ENCODE data around the gene SLC9A1. TPM values are rescaled to one million over a fixed set of nuclear protein-coding genes. Genes with fewer than 3 reads are reported as not detected.

SLC9A1 gene
- total RNA-seq, 1 experiment from 2014 or later: 25.2 TPM

DNA sequence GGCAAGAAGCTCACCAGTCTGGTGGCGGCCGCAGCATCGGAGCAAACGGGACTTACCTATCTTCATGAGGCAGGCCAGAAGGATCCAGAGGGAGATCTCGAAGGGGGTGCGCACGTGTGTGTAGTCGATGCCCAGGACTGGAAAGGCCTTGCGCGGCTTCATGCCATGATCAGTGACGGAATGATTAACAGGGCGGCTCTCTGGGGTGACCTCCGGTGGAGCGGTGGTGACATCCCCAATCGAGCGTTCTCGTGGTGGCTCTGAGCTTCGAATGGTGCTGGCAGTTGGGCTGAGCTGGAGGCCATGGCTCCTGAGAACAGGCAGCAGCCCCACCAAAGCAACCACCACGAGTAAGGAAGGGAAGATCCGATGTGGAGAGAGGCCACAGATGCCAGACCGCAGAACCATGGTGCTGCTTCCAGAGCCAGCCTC lies 982 bp downstream of the SLC9A1 start:
- no peak overlapping the region for H3K27ac ChIP-seq (ENCODE audit: low read length)
- H3K9ac ChIP-seq (ENCODE audit: low read length): peak overlapping the region; percentile 85
- TF ChIP-seq EZH2phosphoT487 (IDR thresholded peaks at IDR 0.05; ENCODE audit: borderline replicate concordance, low read length) (no peak), EZH2 (IDR thresholded peaks at IDR 0.05; ENCODE audit: low read length, unreplicated experiment) (no peak)
- TF ChIP-seq, protein P1, sequence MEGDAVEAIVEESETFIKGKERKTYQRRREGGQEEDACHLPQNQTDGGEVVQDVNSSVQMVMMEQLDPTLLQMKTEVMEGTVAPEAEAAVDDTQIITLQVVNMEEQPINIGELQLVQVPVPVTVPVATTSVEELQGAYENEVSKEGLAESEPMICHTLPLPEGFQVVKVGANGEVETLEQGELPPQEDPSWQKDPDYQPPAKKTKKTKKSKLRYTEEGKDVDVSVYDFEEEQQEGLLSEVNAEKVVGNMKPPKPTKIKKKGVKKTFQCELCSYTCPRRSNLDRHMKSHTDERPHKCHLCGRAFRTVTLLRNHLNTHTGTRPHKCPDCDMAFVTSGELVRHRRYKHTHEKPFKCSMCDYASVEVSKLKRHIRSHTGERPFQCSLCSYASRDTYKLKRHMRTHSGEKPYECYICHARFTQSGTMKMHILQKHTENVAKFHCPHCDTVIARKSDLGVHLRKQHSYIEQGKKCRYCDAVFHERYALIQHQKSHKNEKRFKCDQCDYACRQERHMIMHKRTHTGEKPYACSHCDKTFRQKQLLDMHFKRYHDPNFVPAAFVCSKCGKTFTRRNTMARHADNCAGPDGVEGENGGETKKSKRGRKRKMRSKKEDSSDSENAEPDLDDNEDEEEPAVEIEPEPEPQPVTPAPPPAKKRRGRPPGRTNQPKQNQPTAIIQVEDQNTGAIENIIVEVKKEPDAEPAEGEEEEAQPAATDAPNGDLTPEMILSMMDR (conservative IDR thresholded peaks at IDR 0.05; ENCODE audit: low read depth, low read length): no peak
- H3K79me2 ChIP-seq (ENCODE audit: low read length): peaks cover 58% of the 10 kb centered on the region
- no peaks in the 10 kb centered on the region for H3K9me2 ChIP-seq (replicated peaks; ENCODE audit: low read length)
- H4K20me1 ChIP-seq (ENCODE audit: low read length): peaks cover 37% of the 10 kb centered on the region
- intact Hi-C loops (cut with micrococcal nuclease): loop anchor here (2.0 kb wide), 1 partner anchor 45 kb away; no protein-coding TSS in a partner anchor
- H3K4me2 ChIP-seq (ENCODE audit: low read length): peak overlapping the region; percentile 93
- H3K4me1 ChIP-seq (ENCODE audit: insufficient read depth, low read length): peaks cover 43% of the 10 kb centered on the region
- CTCF ChIA-PET: interaction anchor here (0.9 to 1.4 kb wide), 3 partner anchors 8 to 42 kb away, joined by 4 to 10 read pairs (median 8); no protein-coding TSS in a partner anchor
- H2AFZ ChIP-seq (ENCODE audit: low read length): no peak overlapping the region
- H3K4me3 ChIP-seq (ENCODE audit: low read length): peak overlapping the region; percentile 81
- ATAC-seq (no peak), DNase-seq (no peak)
- no peaks in the 10 kb centered on the region for H3F3A ChIP-seq (ENCODE audit: low read length, unreplicated experiment)
- no peaks in the 10 kb centered on the region for H3K9me3 ChIP-seq (ENCODE audit: low read length)
- TSS peak; percentile 47 for BruUV-seq (replicated peaks)
- H3K36me3 ChIP-seq (ENCODE audit: low read depth, low read length): no peaks in the 10 kb centered on the region
- POLR2A ChIA-PET (ENCODE audit: unreplicated experiment): interaction anchor here (1.9 kb wide), 1 partner anchor 42 kb away, joined by 10 read pairs; no protein-coding TSS in a partner anchor
- no peaks in the 10 kb centered on the region for H3K27me3 ChIP-seq (ENCODE audit: low read length)

DNA sequence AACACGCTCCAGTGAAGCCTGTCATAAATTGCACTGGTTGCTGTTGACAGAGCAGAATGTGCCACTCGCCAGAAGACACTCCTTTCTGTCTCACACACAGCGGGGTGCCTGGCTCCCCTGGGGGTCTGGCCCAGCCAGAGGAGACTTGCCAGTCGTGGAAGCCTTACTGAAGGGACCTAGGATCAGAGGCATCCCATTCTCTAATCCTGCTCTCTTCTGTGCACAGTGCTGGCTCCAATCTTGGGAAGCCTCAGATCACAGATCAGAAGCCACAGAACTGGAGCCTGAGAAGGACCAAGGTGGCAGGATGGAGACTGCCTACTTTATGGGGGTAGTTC lies 1.4 kb downstream of the SLC9A1 start:
- intact Hi-C loops (cut with micrococcal nuclease): no loop called here
- H2AFZ ChIP-seq (ENCODE audit: low read length): no peak overlapping the region
- DNase-seq (no peak), ATAC-seq (peak; percentile 39)
- H4K20me1 ChIP-seq (ENCODE audit: low read length): peaks cover 37% of the 10 kb centered on the region
- no peaks in the 10 kb centered on the region for H3K9me2 ChIP-seq (replicated peaks; ENCODE audit: low read length)
- no peaks in the 10 kb centered on the region for H3K36me3 ChIP-seq (ENCODE audit: low read depth, low read length)
- H3F3A ChIP-seq (ENCODE audit: low read length, unreplicated experiment): no peaks in the 10 kb centered on the region
- peaks cover 63% of the 10 kb centered on the region for H3K79me2 ChIP-seq (ENCODE audit: low read length)
- ChIA-PET CTCF (no interaction called here), POLR2A (ENCODE audit: unreplicated experiment) (interaction anchor here (1.9 kb wide), 1 partner anchor 41 kb away, joined by 10 read pairs; no protein-coding TSS in a partner anchor)
- peak overlapping the region; percentile 93 for H3K4me2 ChIP-seq (ENCODE audit: low read length)
- H3K4me1 ChIP-seq (ENCODE audit: insufficient read depth, low read length): peaks cover 43% of the 10 kb centered on the region
- H3K9ac ChIP-seq (ENCODE audit: low read length): peak overlapping the region; percentile 22; the same call in 1 of the 2 replicates
- no TSS peak for BruUV-seq (replicated peaks)
- TF ChIP-seq, protein P1 (conservative IDR thresholded peaks at IDR 0.05; ENCODE audit: low read depth, low read length): no peak
- no peak for TF ChIP-seq EZH2 (IDR thresholded peaks at IDR 0.05; ENCODE audit: low read length, unreplicated experiment)
- no peak overlapping the region for H3K27ac ChIP-seq (ENCODE audit: low read length)
- no peaks in the 10 kb centered on the region for H3K9me3 ChIP-seq (ENCODE audit: low read length)
- peak overlapping the region; percentile 81 for H3K4me3 ChIP-seq (ENCODE audit: low read length)
- H3K27me3 ChIP-seq (ENCODE audit: low read length): no peaks in the 10 kb centered on the region

- H3K9me3 ChIP-seq (ENCODE audit: low read length): no peaks in the 10 kb centered on the region
- no peaks in the 10 kb centered on the region for H3K9me2 ChIP-seq (replicated peaks; ENCODE audit: low read length)
- no peaks in the 10 kb centered on the region for H3K36me3 ChIP-seq (ENCODE audit: low read depth, low read length)
- H3F3A ChIP-seq (ENCODE audit: low read length, unreplicated experiment): no peaks in the 10 kb centered on the region
- H3K27ac ChIP-seq (ENCODE audit: low read length): no peak overlapping the region
- peak overlapping the region; percentile 22 for H3K9ac ChIP-seq (ENCODE audit: low read length)
- ATAC-seq: no peak
- H3K4me1 ChIP-seq (ENCODE audit: insufficient read depth, low read length): peaks cover 47% of the 10 kb centered on the region
- H2AFZ ChIP-seq (ENCODE audit: low read length): no peak overlapping the region
- peaks cover 68% of the 10 kb centered on the region for H3K79me2 ChIP-seq (ENCODE audit: low read length)
- TF ChIP-seq EZH2phosphoT487 (IDR thresholded peaks at IDR 0.05; ENCODE audit: borderline replicate concordance, low read length) (no peak), EZH2 (IDR thresholded peaks at IDR 0.05; ENCODE audit: low read length, unreplicated experiment) (no peak)
- TF ChIP-seq, protein P1 (conservative IDR thresholded peaks at IDR 0.05; ENCODE audit: low read depth, low read length): no peak
- DNase-seq: no peak
- ChIA-PET POLR2A (ENCODE audit: unreplicated experiment) (no interaction called here), CTCF (no interaction called here)
- H3K27me3 ChIP-seq (ENCODE audit: low read length): no peaks in the 10 kb centered on the region
- no TSS peak for BruUV-seq (replicated peaks)
- peak overlapping the region; percentile 93 for H3K4me2 ChIP-seq (ENCODE audit: low read length)
- peak overlapping the region; percentile 81 for H3K4me3 ChIP-seq (ENCODE audit: low read length)
- intact Hi-C loops (cut with micrococcal nuclease): no loop called here
- H4K20me1 ChIP-seq (ENCODE audit: low read length): peaks cover 37% of the 10 kb centered on the region
These were observed 1.9 kb downstream of the SLC9A1 start for GRCh38 chr1:27152829-27153548.

Data from PC-3 (cell line).